GM12891 (cell line): ENCODE data around the gene THADA.

Experiments
- POLR2A ChIP-seq: IDR thresholded peaks from 2 replicates; pipeline ENCODE4 v1.6.1; 2011; ENCODE audit warnings: low read depth, low read length, control low read depth
- POLR2AphosphoS5 ChIP-seq: IDR thresholded peaks from 2 replicates; pipeline ENCODE4 v1.6.1; 2011; ENCODE audit warnings: low read depth, low read length, control low read depth
- POU2F2 ChIP-seq: IDR thresholded peaks from 2 replicates; pipeline ENCODE4 v1.6.1; 2011; ENCODE audit warnings: low read depth, mild to moderate bottlenecking, control low read depth, low read length, moderate library complexity
- SPI1 ChIP-seq: IDR thresholded peaks from 2 replicates; pipeline ENCODE4 v1.6.1; 2011; ENCODE audit warnings: low read depth, low read length, control low read depth
- TAF1 ChIP-seq: IDR thresholded peaks from 2 replicates; pipeline ENCODE4 v1.6.1; 2011; ENCODE audit warnings: low read depth, low read length, control low read depth

- TF ChIP-seq POLR2A (no peak), POLR2AphosphoS5 (no peak), SPI1 (no peak), TAF1 (no peak), POU2F2 (no peak)
Measured at GRCh38 chr2:43448011-43448821, 147.6 kb downstream of the THADA start.
